K562 (cell line): ENCODE data around the gene FGF22. TPM values are rescaled to one million over a fixed set of nuclear protein-coding genes. Genes with fewer than 3 reads are reported as not detected.

Experiments used
- ATF1 ChIP-seq, 2 experiments: fragments of 450-650 bp in 1 of 2; IDR thresholded peaks; 2 replicates each; pipeline ENCODE4 v1.6.1; 2016; ENCODE audit warnings: missing compliant biosample characterization in 1 of 2, missing genetic modification characterization in 1 of 2
- BRF2 ChIP-seq: IDR thresholded peaks from 3 replicates; pipeline ENCODE4 v1.6.1; 2011; ENCODE audit warnings: borderline replicate concordance, mild to moderate bottlenecking; ENCODE audit not compliant: insufficient read length, insufficient read depth
- CTCFL ChIP-seq: IDR thresholded peaks from 2 replicates; pipeline ENCODE4 v1.6.1; 2011; ENCODE audit warnings: borderline replicate concordance, low read depth, mild to moderate bottlenecking, moderate library complexity, low read length; ENCODE audit not compliant: insufficient read depth, poor library complexity, severe bottlenecking
- FOXJ2 ChIP-seq: fragments of 200-800 bp; sonication (Bioruptor generic); IDR thresholded peaks from 2 replicates; pipeline ENCODE4 v1.6.1; 2016; ENCODE audit warnings: missing genetic modification characterization, missing compliant biosample characterization
- FOXP4 ChIP-seq: sonication (generic); formaldehyde crosslinking; IDR thresholded peaks from 2 replicates; pipeline ENCODE4 v1.8.0; 2022; ENCODE audit warnings: mild to moderate bottlenecking, missing genetic modification reagents, borderline replicate concordance
- HCFC1 ChIP-seq: IDR thresholded peaks from 2 replicates; pipeline ENCODE4 v1.6.1; 2012; ENCODE audit warnings: low read depth, low read length, improper control_type of control experiment
- JUN ChIP-seq, 2 experiments: sonication (generic) in 1 of 2; formaldehyde crosslinking in 1 of 2; IDR thresholded peaks; 2 replicates each; pipeline versions ENCODE4 v1.6.1 to v1.8.0; 2012 to 2022; ENCODE audit warnings: borderline replicate concordance in 2 of 2, mild to moderate bottlenecking in 2 of 2, improper control_type of control experiment in 1 of 2, low read depth in 1 of 2, low read length in 1 of 2, missing genetic modification reagents in 1 of 2
- KDM4B ChIP-seq, 2 experiments: fragments of 450-650 bp in 1 of 2; sonication (generic) in 1 of 2; IDR thresholded peaks; 2 replicates each; pipeline ENCODE4 v1.6.1; 2016 to 2017; ENCODE audit warnings: borderline replicate concordance in 2 of 2, antibody characterized with exemption in 1 of 2, low read depth in 1 of 2, mild to moderate bottlenecking in 1 of 2
- KLF1 ChIP-seq: fragments of 450-650 bp; IDR thresholded peaks from 2 replicates; pipeline ENCODE4 v1.6.1; 2016; ENCODE audit warnings: missing genetic modification characterization, missing compliant biosample characterization
- MBD2 ChIP-seq: sonication (generic); IDR thresholded peaks from 2 replicates; pipeline ENCODE4 v1.6.1; 2016; ENCODE audit warnings: low read depth, borderline replicate concordance
- PRPF4 ChIP-seq: fragments of 200-400 bp; formaldehyde crosslinking; IDR thresholded peaks from one replicate; pipeline ENCODE4 v1.6.1; 2017; ENCODE audit warnings: low read length, low read depth, mild to moderate bottlenecking; ENCODE audit not compliant: insufficient read depth, poor library complexity, severe bottlenecking
- RBM14 ChIP-seq: fragments of 200-400 bp; formaldehyde crosslinking; IDR thresholded peaks from 2 replicates; pipeline ENCODE4 v1.6.1; 2018; ENCODE audit warnings: low read depth, mild to moderate bottlenecking, low read length, moderate library complexity, borderline replicate concordance; ENCODE audit not compliant: insufficient read depth
- SNIP1 ChIP-seq: fragments of 450-650 bp; IDR thresholded peaks from 2 replicates; pipeline ENCODE4 v1.7.1; 2017; ENCODE audit warnings: low read depth, mild to moderate bottlenecking
- SREBF2 ChIP-seq: sonication (generic); formaldehyde crosslinking; IDR thresholded peaks from 2 replicates; pipeline ENCODE4 v1.4.0; 2020; ENCODE audit warnings: mild to moderate bottlenecking, missing genetic modification reagents
- SRSF3 ChIP-seq: fragments of 200-400 bp; formaldehyde crosslinking; IDR thresholded peaks from 2 replicates; pipeline ENCODE4 v1.6.1; 2016; ENCODE audit warnings: mild to moderate bottlenecking, low read length, moderate library complexity; ENCODE audit not compliant: insufficient read depth
- SRSF9 ChIP-seq: fragments of 200-400 bp; formaldehyde crosslinking; IDR thresholded peaks from 2 replicates; pipeline ENCODE4 v1.6.1; 2017; ENCODE audit warnings: low read depth, low read length, borderline replicate concordance
- USF2 ChIP-seq: sonication (generic); formaldehyde crosslinking; IDR thresholded peaks from 2 replicates; pipeline ENCODE4 v1.5.0; 2020; ENCODE audit warnings: missing genetic modification reagents
- ZC3H4 ChIP-seq: sonication (generic); formaldehyde crosslinking; IDR thresholded peaks from 2 replicates; pipeline ENCODE4 v1.9.0; 2021; ENCODE audit warnings: missing genetic modification reagents, borderline replicate concordance
- ZNF12 ChIP-seq: sonication (generic); formaldehyde crosslinking; IDR thresholded peaks from 2 replicates; pipeline ENCODE4 v1.4.0; 2020; ENCODE audit warnings: mild to moderate bottlenecking, missing genetic modification reagents
- ZNF583 ChIP-seq: fragments of 250-450 bp; sonication (Bioruptor Pico); IDR thresholded peaks from 2 replicates; pipeline ENCODE4 v1.4.0; 2020
- polyA plus RNA-seq, 8 experiments: library from polyadenylated mRNA; depleted of rRNA in 4 of 8; stranded (reverse) in 5 of 8; unstranded in 3 of 8; fragments of >200 nt; fragmentation: Nextera tagmentation in 2 of 8; fragmentation: Illumina TruSeq in 1 of 8; extraction: Ambion mirVana in 2 of 8; extraction: Trizol in 1 of 8; gene quantifications; 2 replicates each; pipeline versions ENCODE4 v1.2.1 to v1.2.3, GENCODE V29; 2011 to 2014; ENCODE audit warnings: inconsistent platforms in 1 of 8, missing spikeins in 1 of 8
- total RNA-seq, 7 experiments: library from RNA; depleted of rRNA in 6 of 7; stranded (reverse); fragments of >200 nt in 6 of 7; fragmentation: Illumina TruSeq in 2 of 7; extraction: Trizol in 2 of 7; gene quantifications; 2 replicates each; pipeline versions ENCODE4 v1.2.1 to v1.2.3, GENCODE V29; 2011 to 2021; ENCODE audit warnings: low replicate concordance in 1 of 7

FGF22 gene
- total and polyA plus RNA-seq, 9 of the 15 experiments (the other 6 are each of a cell fraction or from before 2014, with no cell fraction given), result 0.14 to 2.2 (median 0.86) TPM; not detected in 4

GRCh38 chr19:591099-591958 is 48.4 kb upstream of the FGF22 start (continued):
- TF ChIP-seq SRSF3 (no peak), ZC3H4 (CRISPR knock-in tag) (no peak), SNIP1 (no peak), SREBF2 (CRISPR knock-in tag) (no peak), ATF1 (CRISPR knock-in tag; IDR thresholded peaks at IDR 0.05) (no peak), ATF1 (tag; IDR thresholded peaks at IDR 0.05) (no peak), CTCFL (no peak), PRPF4 (no peak), JUN (IDR thresholded peaks at IDR 0.05; ENCODE audit: borderline replicate concordance, low read depth, low read length) (no peak), JUN (CRISPR knock-in tag; IDR thresholded peaks at IDR 0.05; ENCODE audit: borderline replicate concordance) (no peak), ZNF583 (CRISPR knock-in tag) (no peak), MBD2 (no peak), KDM4B (IDR thresholded peaks at IDR 0.05; ENCODE audit: borderline replicate concordance in 2 of 2, low read depth in 1 of 2) (no peak), SRSF9 (no peak), FOXJ2 (tag) (no peak), USF2 (CRISPR knock-in tag) (peak; percentile 15; the same call in 1 of the 2 replicates), RBM14 (no peak), FOXP4 (no peak), KLF1 (tag) (no peak), HCFC1 (no peak), BRF2 (no peak), ZNF12 (CRISPR knock-in tag) (no peak)
